Thyroid gland (tissue), 4 donors: ENCODE data around the gene SLX4.

Experiments
- POLR2A ChIP-seq, 2 donors: fragments of 450-650 bp; IDR thresholded peaks; one replicate each; pipeline ENCODE4 v1.6.1; 2017; ENCODE audit warnings: antibody characterized with exemption in 2 of 2, mild to moderate bottlenecking in 2 of 2, moderate library complexity in 1 of 2
- TF ChIP-seq, protein P1 (sequence below), 6 experiments: fragments of 200-600 bp in 3 of 6; fragments of 450-650 bp in 3 of 6; sonication (generic) in 3 of 6; IDR thresholded peaks; one replicate each; pipeline ENCODE4 v1.5.1; 2016 to 2019; ENCODE audit warnings: antibody characterized with exemption in 6 of 6, mild to moderate bottlenecking in 2 of 6, inconsistent platforms in 1 of 6, moderate library complexity in 1 of 6

DNA sequence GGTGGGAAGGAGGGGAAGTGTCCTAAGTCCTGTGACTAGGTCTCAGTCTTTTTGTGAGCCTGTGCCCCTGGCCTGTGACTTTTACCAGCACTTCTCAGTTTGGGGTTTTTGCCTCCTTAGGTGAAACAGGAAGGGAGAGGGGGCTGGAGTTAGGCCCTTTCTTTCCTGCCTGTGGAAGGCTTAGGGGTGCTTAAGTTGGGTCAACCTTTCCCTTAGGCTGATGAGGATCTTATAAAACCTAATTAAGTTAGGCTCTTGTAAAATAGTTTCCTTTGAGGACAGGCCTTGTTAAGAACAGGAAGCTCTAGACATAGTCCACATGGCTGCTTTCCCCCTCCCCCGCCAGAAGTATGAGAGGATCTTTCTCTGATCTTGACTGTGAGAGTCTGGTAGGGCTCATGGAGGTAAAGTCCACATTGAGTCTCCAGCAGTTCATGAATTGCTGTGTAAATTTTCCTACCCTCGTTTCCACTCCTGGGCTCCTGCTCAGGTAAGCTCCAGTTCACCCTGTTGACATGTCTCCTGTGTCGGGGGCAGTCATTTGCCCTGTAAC, 26.0 kb upstream of the SLX4 start:
- TF ChIP-seq, protein P1, sequence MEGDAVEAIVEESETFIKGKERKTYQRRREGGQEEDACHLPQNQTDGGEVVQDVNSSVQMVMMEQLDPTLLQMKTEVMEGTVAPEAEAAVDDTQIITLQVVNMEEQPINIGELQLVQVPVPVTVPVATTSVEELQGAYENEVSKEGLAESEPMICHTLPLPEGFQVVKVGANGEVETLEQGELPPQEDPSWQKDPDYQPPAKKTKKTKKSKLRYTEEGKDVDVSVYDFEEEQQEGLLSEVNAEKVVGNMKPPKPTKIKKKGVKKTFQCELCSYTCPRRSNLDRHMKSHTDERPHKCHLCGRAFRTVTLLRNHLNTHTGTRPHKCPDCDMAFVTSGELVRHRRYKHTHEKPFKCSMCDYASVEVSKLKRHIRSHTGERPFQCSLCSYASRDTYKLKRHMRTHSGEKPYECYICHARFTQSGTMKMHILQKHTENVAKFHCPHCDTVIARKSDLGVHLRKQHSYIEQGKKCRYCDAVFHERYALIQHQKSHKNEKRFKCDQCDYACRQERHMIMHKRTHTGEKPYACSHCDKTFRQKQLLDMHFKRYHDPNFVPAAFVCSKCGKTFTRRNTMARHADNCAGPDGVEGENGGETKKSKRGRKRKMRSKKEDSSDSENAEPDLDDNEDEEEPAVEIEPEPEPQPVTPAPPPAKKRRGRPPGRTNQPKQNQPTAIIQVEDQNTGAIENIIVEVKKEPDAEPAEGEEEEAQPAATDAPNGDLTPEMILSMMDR (IDR thresholded peaks at IDR 0.05): no peak
- no peak for TF ChIP-seq POLR2A (IDR thresholded peaks at IDR 0.05)
